ENCODE data around the gene PNMA6E.

The PNMA6E gene

DNA sequence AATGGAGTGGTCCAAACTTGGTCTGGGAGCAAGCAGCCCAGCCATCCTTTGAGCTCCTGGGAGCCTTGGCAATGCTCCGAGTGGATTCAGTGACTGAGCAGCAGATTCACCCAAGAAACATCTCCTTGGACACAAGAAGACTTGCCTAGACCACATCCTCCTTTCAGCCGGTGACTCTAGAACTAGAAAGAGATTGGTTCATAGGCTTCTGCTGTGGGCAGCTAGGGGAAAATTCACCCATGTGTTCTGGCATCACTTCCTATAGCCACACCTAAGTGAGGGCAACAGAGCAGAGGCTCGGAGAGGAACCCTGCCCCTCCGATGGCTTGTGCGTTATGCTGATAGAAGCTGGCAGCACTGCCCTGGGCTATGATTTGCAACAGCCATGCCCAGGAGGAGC lies 51.2 kb downstream of the PNMA6E start:
- DNase-seq (ENCODE audit: low read depth) = no peak

DNA sequence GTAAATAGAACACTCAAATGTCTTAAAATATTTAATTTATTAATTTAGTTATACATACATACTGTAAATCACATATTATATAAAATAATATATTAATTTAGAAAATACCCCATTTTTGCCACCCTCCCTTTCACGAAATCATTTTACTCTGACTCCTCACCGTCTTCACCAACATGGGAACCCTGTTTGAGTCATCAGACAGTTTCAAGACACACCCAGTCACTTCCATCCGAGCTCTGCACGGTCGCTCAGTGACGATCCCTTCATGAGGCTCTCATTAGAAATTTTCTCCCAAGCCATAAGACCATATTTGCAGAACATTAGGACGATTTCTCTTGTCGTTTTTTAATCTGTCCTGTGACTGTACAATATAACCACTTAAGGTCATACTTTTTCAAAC lies 52.7 kb downstream of the PNMA6E start:
- no peak for DNase-seq (ENCODE audit: low read depth)

- no peak for DNase-seq (ENCODE audit: low read depth)
Measured at GRCh38 chrX:153347530-153347929, 53.6 kb downstream of the PNMA6E start.

All from stimulated activated CD8-positive, alpha-beta memory T cell treated with anti-CD3 and anti-CD28 coated beads, Interleukin-15, amount 100 ng/mL, for 24 hours (primary cell).